ENCODE results near the gene U2AF1.
A peak's percentile ranks its signal among the peaks of the same experiment; 100 is the strongest.
"Not testable (repeated sequence)": the region's sequence is repeated elsewhere in the genome, so short reads cannot be mapped to it uniquely, and the experiment has no call there.

U2AF1 gene

GRCh38 chr21:43106965-43107793 lies at the start of gene U2AF1:
Gene U2AF1, minus strand, starts transcription at chr21:43107570. Its CDS starts 76 bp downstream, at chr21:43107494.
- not testable (repeated sequence) for H3K9me3 ChIP-seq (ENCODE audit: severe bottlenecking); H3K36me3 ChIP-seq; H3K27me3 ChIP-seq (ENCODE audit: insufficient read depth, low read depth, severe bottlenecking)
- DNase-seq: peak; percentile 81
- peak within 1 kb of the TSS; percentile 92 for H3K27ac ChIP-seq
- H3K4me3 ChIP-seq (ENCODE audit: low read depth, low read length): peak within 1 kb of the TSS; percentile 65

- H3K27me3 ChIP-seq (ENCODE audit: insufficient read depth, low read depth, severe bottlenecking); H3K4me3 ChIP-seq (ENCODE audit: low read depth, low read length); DNase-seq; H3K36me3 ChIP-seq; H3K9me3 ChIP-seq (ENCODE audit: severe bottlenecking); H3K27ac ChIP-seq: not testable (repeated sequence)
Measured at GRCh38 chr21:43153601-43154000, 46.2 kb upstream of the U2AF1 start.

- not testable (repeated sequence) for H3K36me3 ChIP-seq; H3K27ac ChIP-seq; DNase-seq; H3K27me3 ChIP-seq (ENCODE audit: insufficient read depth, low read depth, severe bottlenecking); H3K4me3 ChIP-seq (ENCODE audit: low read depth, low read length); H3K9me3 ChIP-seq (ENCODE audit: severe bottlenecking)
Measured at GRCh38 chr21:43149344-43149743, 42.0 kb upstream of the U2AF1 start.

- H3K9me3 ChIP-seq (ENCODE audit: severe bottlenecking); H3K36me3 ChIP-seq; H3K27me3 ChIP-seq (ENCODE audit: insufficient read depth, low read depth, severe bottlenecking); H3K27ac ChIP-seq; DNase-seq; H3K4me3 ChIP-seq (ENCODE audit: low read depth, low read length): not testable (repeated sequence)
Measured at GRCh38 chr21:43147999-43148398, 40.6 kb upstream of the U2AF1 start.

GRCh38 chr21:43146637-43147036 lies 39.3 kb upstream of the U2AF1 start:
- H3K4me3 ChIP-seq (ENCODE audit: low read depth, low read length); H3K27me3 ChIP-seq (ENCODE audit: insufficient read depth, low read depth, severe bottlenecking); DNase-seq; H3K9me3 ChIP-seq (ENCODE audit: severe bottlenecking); H3K27ac ChIP-seq; H3K36me3 ChIP-seq: not testable (repeated sequence)

- not testable (repeated sequence) for DNase-seq; H3K27ac ChIP-seq; H3K4me3 ChIP-seq (ENCODE audit: low read depth, low read length); H3K36me3 ChIP-seq; H3K9me3 ChIP-seq (ENCODE audit: severe bottlenecking); H3K27me3 ChIP-seq (ENCODE audit: insufficient read depth, low read depth, severe bottlenecking)
Measured at GRCh38 chr21:43141407-43141806, 34.0 kb upstream of the U2AF1 start.

GRCh38 chr21:43138944-43139343 lies 31.6 kb upstream of the U2AF1 start:
- H3K36me3 ChIP-seq; H3K27me3 ChIP-seq (ENCODE audit: insufficient read depth, low read depth, severe bottlenecking); H3K9me3 ChIP-seq (ENCODE audit: severe bottlenecking); H3K4me3 ChIP-seq (ENCODE audit: low read depth, low read length); DNase-seq; H3K27ac ChIP-seq: not testable (repeated sequence)

- not testable (repeated sequence) for H3K4me3 ChIP-seq (ENCODE audit: low read depth, low read length); H3K9me3 ChIP-seq (ENCODE audit: severe bottlenecking); H3K36me3 ChIP-seq; DNase-seq; H3K27me3 ChIP-seq (ENCODE audit: insufficient read depth, low read depth, severe bottlenecking); H3K27ac ChIP-seq
Measured at GRCh38 chr21:43134520-43134919, 27.1 kb upstream of the U2AF1 start.

- not testable (repeated sequence) for H3K27ac ChIP-seq; H3K27me3 ChIP-seq (ENCODE audit: insufficient read depth, low read depth, severe bottlenecking); H3K4me3 ChIP-seq (ENCODE audit: low read depth, low read length); H3K9me3 ChIP-seq (ENCODE audit: severe bottlenecking); DNase-seq; H3K36me3 ChIP-seq
Measured at GRCh38 chr21:43130094-43130493, 22.7 kb upstream of the U2AF1 start.

- not testable (repeated sequence) for H3K4me3 ChIP-seq (ENCODE audit: low read depth, low read length); H3K9me3 ChIP-seq (ENCODE audit: severe bottlenecking); H3K36me3 ChIP-seq; H3K27me3 ChIP-seq (ENCODE audit: insufficient read depth, low read depth, severe bottlenecking); H3K27ac ChIP-seq; DNase-seq
Measured at GRCh38 chr21:43115956-43116355, 8.6 kb upstream of the U2AF1 start.

GRCh38 chr21:43114483-43114882 lies 7.1 kb upstream of the U2AF1 start:
- H3K4me3 ChIP-seq (ENCODE audit: low read depth, low read length); H3K27me3 ChIP-seq (ENCODE audit: insufficient read depth, low read depth, severe bottlenecking); H3K36me3 ChIP-seq; H3K27ac ChIP-seq; H3K9me3 ChIP-seq (ENCODE audit: severe bottlenecking); DNase-seq: not testable (repeated sequence)

GRCh38 chr21:43109006-43109405 lies 1.6 kb upstream of the U2AF1 start:
- not testable (repeated sequence) for H3K36me3 ChIP-seq; H3K27me3 ChIP-seq (ENCODE audit: insufficient read depth, low read depth, severe bottlenecking); DNase-seq; H3K4me3 ChIP-seq (ENCODE audit: low read depth, low read length); H3K9me3 ChIP-seq (ENCODE audit: severe bottlenecking); H3K27ac ChIP-seq

GRCh38 chr21:43108177-43108576 lies 807 bp upstream of the U2AF1 start:
- not testable (repeated sequence) for H3K4me3 ChIP-seq (ENCODE audit: low read depth, low read length); H3K9me3 ChIP-seq (ENCODE audit: severe bottlenecking); H3K27ac ChIP-seq; DNase-seq; H3K36me3 ChIP-seq; H3K27me3 ChIP-seq (ENCODE audit: insufficient read depth, low read depth, severe bottlenecking)

GRCh38 chr21:43107794-43108137 lies 396 bp upstream of the U2AF1 start:
- DNase-seq; H3K36me3 ChIP-seq; H3K4me3 ChIP-seq (ENCODE audit: low read depth, low read length); H3K27ac ChIP-seq; H3K27me3 ChIP-seq (ENCODE audit: insufficient read depth, low read depth, severe bottlenecking); H3K9me3 ChIP-seq (ENCODE audit: severe bottlenecking): not testable (repeated sequence)

- not testable (repeated sequence) for H3K27ac ChIP-seq; H3K36me3 ChIP-seq; H3K4me3 ChIP-seq (ENCODE audit: low read depth, low read length); H3K9me3 ChIP-seq (ENCODE audit: severe bottlenecking); DNase-seq; H3K27me3 ChIP-seq (ENCODE audit: insufficient read depth, low read depth, severe bottlenecking)
Measured at GRCh38 chr21:43104642-43105041, 2.7 kb downstream of the U2AF1 start.

Measured in WERI-Rb-1 (cell line).